Occipital lobe (tissue), 2 donors: ENCODE data around the gene USP51. TPM values are rescaled to one million over a fixed set of nuclear protein-coding genes. Genes with fewer than 3 reads are reported as not detected.
A peak's percentile ranks its signal among the peaks of the same experiment; 100 is the strongest.
"Not testable (repeated sequence)": the region's sequence is repeated elsewhere in the genome, so short reads cannot be mapped to it uniquely, and the experiment has no call there.

Experiments
- DNase-seq: peaks from one replicate; lab custom pipeline; 2025; lab: John Stamatoyannopoulos, UW
- total RNA-seq: library from RNA; depleted of rRNA; stranded (reverse); fragments of >200 nt; gene quantifications from one replicate; pipeline ENCODE4 v1.2.3, GENCODE V29; 2014

USP51 gene
- total RNA-seq: 6.9 TPM

DNA sequence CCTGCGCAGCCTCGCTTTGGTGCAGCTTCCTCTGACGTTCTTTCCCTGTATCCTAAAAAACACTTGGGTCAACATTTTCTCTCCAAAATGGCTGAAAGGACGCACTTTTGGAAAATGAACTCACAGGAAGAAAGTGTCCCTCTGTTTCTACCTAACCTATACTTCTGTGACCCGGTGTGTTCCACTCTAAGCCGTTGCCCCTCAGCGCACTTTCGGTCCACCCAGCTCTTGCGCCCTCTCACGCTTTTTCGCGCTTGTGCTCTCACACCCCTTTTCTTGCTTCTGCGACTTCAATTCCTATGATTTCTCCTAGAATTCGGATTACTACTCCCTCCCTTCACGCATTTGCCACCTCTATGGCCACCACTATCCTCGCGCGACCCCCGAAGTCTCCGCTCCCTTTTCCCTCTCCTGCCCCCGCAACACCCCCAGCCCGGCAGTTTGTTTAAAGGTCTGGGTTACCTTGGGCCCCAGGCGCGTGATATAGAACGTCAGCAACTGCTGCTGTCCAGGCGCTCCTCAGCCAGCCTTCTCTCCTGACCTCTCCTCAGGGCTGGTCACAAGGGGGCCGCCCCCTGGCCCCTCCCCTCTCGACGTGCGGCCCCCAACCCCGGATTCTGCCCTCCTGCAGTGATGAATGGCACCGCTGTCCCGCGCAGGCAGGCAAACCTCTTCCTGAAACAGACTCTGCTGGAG, at the start of gene USP51:
TSS of gene USP51 (minus strand) at position 535 of the 696 bp plus-strand sequence. CDS start 909 bp downstream, outside the sequence.
- DNase-seq: peak; percentile 27

DNA sequence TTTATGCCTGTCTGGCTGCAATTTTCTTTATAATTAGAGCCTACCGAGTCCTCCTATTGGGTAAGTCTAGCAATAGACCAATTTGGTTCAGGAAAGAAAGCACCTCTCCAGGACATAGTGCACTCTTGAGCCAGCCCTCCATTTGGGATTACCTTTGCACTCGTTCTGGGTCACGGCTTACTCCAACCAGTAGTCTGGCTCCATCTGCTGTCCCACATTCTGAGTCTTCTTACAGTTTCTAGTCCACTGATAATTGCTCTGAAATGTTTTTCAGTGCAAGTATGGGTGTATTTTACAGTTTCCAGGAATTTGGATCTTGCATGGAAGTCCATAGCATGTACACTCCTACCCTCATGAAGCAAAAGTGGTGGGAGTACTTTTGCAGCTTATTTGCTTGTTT, 34.8 kb upstream of the USP51 start:
- no peak for DNase-seq

DNA sequence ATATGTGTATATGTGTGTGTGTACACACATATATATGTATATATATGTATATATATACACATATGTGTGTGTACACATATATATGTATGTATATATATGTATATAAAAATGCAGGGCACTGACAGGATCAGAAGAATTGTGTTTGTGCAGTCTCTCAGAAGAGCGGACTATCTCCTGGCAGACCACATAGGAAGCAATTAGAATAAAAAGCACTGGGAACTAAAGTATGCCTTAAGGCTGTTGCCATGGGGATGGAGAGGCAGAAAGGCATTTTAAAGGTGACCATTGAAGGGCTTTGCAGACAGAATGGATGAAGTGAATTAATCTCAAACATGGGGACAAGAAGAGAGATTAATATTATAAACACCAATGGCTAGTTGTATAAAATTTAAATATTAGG, 33.7 kb upstream of the USP51 start:
- no peak for DNase-seq

DNA sequence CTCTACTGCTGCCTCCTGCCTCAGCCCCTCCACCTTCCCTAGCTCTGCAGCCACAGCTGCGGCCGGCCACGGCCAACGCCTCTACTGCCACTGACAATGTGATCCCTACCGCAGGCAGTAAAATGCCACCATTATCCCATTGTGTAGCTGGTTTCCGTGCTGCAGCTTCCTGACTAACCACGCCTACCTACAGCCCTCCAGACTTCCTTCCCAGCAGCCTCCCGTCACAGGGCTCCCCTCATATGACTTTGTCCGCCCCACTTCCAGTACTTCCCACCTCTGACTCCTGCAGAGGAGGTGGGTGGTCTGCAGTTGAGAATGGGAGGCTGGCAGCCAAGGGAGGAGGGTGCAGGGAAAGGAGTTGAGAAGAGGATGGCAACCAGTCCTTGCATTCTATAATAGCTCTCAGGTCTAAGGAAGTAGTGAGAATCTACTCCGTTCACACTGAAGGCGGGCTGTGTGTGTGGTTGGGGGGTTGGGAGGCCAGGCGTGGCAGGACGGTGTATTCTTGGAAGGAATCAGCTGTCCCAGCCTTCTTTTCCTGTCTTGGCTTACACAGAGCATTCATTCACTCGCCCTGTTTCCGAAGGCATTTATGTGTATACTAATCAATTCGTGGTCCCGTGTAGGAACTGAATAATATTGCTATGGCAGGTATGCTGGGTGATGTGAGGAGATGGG, 33.1 kb upstream of the USP51 start:
- DNase-seq: no peak

DNA sequence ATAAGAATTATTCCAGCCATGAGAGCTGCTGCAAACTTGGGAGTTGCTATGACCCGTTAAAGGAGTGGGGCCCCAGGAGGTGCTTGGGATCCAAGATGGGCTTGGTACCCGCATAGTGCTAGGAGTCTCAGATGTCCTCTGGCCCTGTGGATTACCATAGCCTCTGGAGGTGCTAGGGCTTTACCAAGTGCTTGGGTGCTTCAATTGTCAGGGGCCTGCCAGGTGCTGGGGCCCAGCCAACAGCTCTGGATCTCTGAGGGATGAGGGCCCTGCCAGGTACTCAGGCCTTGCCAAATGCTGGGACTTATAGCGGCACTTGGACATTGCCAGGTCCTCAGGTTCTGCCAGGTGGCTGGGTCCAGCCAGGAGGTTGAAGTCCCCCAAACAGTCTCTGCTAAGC, 32.0 kb upstream of the USP51 start:
- no peak for DNase-seq

DNA sequence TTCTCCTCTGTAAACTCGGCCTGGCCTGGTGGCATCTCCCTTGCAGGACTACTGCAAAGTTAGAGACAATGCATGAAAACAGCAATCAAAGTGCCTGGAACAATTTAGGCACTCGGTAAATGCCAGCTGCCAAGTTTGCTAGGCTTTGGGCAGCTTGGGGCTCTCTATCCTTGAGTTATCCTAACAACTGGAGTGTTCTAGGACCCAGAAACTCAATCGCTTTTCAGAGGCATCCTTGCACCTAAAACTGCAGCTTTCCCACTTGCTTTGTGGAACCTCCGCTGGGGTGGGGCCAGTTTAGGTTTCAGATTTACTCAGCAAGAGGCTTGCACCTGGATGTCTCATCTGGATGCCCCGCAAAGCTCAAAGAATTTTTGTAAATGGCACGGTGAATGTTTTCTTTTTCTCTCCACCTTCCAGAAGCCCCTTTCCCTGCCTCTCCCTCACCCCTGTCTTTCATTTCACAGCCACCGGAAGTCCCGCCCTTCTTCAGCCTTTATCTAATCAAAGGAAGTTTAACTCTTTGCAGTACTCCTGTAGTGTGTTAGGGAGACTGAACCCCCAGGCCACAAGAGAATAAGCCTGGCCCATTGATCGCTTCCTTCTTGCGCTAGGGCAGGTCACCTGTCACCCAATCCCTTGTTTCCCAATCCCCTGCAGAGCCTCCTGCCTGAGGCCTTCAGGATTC, 27.3 kb upstream of the USP51 start:
- not testable (repeated sequence) for DNase-seq

DNA sequence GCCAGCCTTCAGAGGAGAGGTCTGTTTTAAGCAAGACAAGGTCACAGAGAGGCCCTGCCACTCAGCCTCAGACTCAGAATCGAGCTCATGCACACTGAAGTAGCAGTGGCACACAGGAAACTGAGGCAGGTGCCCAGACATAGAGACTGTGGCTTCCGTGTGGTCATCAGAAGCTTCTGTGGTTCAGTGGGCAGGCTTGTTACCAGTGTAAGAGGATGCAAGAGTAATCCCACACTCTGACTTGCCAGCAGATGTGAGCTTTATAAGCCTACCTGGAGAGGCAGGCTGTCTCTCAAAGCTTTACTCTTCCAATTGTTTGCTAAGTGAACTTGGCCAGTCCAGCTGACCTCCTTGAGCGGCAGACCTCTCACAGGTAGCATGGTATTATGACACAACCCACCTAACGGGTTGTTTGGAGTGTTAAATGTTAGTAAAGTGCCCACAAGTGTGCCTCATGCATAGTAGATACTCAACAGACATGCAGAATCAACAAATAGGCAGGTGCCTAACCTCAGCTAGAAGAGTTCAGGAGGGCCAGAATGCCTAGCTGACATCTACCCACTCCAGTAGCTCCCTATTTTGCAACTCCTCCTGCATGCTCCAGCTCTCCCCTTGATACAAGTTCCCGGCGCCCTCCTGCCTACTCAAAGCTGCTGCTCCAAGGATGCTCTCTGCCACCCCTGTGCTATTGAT, 23.5 kb upstream of the USP51 start:
- DNase-seq: not testable (repeated sequence)

DNA sequence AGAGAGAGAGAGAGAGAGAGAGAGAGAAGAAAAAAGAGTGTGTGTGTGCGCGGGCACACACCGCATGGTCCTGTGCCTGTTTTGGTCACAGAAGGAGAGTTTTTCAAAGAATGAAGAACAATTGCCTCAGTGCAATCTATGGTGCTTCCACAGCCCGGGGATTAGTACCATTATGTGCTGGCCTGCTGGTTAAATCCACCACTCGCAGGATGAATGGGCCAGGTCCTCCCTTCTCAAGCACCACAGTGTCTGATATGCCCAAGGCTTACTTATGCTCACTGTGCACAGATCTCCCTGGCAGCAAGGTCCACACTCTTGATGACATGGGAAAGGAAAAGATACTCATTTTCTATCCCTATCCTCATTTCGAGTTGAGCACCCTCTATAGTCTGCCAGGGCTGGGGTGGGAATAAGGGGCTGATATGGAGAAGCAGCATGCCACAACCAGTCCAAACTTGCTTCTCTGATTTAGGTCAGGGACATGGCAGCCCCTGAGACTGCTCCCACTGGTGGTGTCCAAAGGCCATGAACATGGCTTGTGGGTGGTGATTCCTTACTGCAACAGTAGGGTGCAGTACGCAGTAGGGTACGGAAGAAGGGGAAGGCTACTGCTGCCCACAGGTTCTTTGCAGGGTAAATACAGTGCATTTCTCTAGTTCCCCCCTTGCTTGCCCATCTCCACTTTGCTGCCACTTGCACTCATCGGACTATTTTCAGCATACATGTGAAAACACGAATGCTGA, 18.9 kb upstream of the USP51 start:
- DNase-seq: not testable (repeated sequence)

DNA sequence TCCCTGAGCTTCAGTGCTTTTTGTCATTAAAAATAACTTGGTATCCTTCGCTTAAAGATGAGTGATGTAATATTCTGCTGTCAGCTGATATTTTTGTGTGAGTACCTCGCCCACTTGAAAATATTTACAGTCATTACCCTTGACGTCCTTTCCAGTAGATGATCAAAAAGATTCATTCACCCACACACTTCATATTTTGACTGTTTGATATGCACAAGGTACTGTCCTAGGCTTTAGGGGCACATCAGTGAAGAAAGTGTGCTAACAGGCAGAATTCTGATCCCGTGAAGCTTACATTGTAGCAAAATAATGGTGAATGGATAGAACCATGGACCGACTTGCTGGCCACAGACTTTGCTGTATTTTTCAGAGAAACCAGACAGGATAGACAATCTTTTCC, 18.1 kb upstream of the USP51 start:
- DNase-seq: not testable (repeated sequence)

DNA sequence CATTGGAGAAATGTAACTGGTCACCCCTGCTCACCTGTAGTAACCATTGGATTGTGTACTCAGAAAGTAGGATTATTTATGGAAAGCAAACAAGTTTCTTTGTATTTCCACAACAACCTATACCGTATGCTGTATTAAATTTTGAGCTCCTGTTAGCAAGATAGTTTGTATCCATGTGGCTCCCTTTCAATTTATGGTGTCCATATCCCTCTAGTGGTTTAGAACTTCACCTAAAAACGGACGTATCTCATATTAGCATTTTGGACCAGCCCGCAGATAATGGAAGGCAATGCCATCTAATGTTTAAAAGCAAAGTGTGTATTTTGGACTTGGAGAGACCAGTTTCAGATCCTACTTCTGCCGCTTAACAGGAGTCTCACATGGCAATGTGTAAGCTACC, 17.4 kb upstream of the USP51 start:
- not testable (repeated sequence) for DNase-seq

DNA sequence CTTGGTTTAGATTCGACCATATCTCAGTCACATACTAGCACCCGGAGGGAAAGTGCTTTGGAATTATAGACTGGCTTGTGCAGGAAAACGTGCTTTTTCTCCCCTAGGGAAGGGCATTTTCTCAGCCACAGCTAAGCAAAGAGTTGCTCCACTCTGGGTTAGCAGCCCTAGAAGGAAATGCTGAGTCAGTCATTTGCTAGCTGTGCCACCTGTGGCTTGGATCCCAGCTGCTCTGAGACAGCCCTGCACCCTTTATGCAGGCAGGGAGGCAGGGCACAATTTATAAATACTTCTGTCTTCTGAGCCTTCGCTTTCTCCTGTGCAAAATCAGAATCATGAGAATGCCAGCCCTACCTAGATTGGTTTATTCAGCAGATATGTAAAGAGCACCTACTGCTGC, 1.3 kb upstream of the USP51 start:
- DNase-seq: no peak

DNA sequence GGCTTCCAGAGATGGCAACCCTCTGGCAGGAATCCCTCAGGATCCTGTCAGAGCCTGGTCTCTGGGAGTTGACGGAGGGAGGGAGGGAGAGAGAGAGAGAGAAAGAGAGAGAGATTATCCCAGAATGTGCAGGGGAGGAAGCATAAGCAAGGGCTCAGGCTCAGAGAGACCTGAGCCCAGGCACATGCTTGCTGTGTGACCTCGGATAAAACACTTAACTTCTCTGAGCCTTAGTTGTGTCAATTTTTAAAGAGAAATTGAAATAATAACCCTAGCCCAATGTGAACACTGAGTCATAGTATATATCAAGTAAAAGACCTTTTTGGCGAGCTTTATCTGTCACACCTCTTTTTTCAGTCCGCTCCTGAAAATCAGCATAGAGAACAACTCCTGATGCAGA, 473 bp upstream of the USP51 start:
- DNase-seq: no peak

DNA sequence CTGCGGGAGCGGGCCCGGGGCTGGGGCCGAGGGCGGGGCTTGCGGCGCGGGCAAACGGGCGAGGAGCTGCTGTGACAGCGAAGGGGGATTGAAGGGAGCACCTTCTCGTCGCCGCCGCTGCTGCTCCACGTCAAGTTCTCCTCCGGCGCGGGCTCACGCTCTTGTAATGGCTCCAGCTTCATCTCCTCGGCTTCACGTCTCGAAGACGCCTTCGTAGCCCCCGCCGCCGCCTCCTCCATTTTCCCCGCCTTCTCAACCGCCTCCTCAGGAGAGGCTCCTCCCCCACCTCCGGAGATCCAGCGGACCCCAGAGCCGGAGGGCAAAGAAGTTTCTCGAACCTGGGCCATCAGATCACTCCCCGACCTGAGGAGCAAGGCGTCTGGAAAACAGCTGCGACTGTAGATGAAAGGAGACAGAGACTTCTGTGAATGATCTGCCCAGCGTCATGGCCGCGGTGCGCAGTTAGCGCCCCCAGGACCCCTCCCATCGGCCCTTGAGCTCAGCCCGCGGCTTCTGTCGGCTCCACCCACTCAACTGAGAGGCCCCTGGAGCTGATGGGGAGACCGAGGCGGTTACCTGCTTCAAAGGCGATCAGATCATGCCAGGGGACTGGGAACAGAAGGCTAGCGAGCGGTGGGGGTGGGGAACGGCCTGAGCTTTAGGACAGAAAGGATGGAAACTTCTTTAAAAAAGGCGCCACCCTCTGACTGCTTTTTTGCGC, 895 bp downstream of the USP51 start:
- DNase-seq: no peak

DNA sequence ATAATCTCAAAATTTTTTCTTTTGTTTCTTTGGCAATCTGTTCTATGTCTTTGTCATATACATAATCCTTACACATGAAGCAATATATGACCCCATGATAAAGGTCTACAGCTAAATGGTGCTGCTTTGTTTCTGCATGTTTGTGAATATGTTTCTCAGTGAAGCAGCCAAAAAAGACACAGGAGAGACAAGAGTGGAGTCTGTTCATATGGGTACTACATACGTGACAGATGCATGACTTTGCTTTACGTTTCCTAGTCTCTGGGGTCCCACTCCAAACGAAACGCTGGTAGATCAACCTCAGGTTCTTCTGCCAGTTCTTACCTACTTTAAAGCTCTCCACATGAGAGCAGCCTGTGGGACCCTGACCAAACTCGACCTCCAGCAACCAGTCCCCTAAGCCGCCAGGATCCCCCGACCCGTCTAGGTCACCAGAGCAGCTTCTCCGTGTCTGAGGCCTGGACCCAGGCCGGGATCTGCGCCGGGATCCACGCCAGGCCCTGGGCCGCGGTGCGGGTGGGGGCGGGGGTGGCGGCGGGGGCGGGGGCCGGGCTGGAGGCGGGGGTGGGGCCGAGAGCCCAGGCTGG, 1.5 kb downstream of the USP51 start:
- peak; percentile 18 for DNase-seq

DNA sequence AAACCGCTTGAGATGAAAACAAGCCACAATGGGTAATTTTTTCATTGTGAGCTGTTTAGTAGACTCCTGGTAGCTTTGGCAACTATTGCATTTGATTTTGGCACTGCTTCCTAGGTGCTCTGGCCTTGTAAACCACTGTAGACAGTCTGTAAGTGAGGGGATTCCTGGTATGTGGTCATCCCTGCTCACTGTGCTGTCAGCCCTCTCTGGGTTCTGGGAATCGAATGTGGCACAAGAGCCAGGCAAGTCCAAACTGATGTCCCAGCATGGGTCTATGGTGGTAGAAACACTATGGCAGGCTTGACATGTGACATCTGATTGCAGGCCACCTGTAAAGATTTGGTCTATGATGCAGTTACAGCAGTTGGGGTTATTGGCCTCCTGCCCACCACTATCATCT, 2.5 kb downstream of the USP51 start:
- DNase-seq: no peak

DNA sequence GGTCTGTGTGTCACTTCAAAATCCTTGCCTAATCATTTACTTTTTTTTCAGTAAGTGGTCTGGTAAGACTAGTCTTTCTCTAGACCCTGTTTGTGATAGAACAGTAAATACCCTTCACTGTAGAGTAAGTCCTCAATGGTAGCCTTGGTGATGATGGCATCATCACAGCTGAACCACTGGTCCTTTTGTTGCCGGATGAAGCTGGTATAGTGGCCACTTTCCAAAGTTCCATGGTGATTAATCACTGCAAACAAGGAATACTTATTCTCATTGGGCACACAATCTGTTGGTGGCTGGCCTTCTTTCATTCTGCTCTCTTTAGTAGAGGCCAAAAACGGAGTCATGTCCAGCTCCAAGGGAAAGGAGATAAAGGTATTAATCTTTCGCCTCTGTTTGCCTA, 2.9 kb downstream of the USP51 start:
- DNase-seq: peak; percentile 24

DNA sequence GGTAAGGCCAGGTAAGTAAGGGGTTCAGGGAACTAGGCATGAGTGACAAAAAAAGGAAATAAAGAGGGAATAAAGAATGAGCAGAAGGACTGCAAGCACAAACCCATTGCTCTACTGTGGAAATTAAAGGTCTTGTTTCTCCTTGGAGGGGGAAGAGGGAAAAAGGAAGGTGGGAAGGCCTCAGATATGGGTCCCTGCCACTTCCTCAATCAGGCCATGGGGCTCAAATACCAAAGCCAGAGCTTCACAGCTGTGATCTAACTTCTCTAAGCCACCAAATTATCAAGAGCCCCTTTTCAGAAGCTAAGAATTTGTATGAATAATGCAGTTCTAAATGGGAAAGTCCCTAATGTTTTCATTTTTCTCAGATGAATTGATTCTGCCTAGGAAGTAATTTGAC, 4.7 kb downstream of the USP51 start:
- DNase-seq: no peak

DNA sequence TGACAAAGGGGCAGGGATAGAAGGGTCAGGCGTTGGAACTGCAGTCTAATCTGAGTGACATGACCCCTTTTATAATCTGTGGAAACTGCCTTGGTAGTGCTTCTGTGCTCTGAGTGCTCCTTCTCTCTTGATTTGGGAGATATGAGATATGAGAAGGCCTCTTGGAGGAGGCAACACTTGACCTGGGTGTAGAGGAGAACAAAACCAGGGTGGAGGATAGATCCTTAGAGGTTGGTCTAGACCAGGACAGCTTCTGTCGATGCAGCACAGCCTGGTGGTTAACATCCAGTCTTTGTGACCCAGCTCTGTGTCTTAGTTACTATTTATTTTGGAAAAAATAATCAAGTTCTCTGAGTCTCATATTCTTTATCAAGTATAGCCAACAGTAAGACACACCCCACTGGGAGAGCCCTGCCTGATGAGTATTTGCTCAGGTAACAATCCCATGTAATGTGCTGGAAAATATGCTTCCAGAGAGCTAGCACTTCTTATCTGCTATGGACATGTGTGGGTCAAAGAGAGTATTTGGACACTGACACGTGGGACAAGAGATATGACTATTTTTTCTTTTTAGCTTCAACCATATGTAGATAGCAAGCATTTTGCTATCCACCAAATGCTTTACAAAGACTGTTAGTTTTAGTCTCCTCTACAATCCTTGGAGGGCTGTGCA, 9.1 kb downstream of the USP51 start:
- no peak for DNase-seq

DNA sequence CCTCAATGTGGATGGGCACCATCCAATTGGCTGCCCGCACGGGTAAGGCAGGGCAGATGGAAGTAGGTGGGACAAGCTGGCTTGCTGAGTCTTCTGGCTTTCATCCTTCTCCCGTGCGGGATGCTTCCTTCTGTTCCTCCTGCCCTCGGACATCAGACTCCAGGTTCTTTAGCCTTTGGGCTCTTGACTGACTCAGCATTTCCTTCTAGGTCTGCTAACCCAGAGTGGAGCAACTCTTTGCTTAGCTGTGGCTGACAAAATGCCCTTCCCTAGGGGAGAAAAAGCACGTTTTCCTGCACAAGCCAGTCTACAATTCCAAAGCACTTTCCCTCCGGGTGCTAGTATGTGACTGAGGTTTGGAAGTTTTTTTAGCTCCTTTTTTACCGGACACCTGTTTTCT, 9.7 kb downstream of the USP51 start:
- DNase-seq: not testable (repeated sequence)

DNA sequence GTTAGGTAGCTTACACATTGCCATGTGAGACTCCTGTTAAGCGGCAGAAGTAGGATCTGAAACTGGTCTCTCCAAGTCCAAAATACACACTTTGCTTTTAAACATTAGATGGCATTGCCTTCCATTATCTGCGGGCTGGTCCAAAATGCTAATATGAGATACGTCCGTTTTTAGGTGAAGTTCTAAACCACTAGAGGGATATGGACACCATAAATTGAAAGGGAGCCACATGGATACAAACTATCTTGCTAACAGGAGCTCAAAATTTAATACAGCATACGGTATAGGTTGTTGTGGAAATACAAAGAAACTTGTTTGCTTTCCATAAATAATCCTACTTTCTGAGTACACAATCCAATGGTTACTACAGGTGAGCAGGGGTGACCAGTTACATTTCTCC, 23.9 kb downstream of the USP51 start:
- not testable (repeated sequence) for DNase-seq
